HEK293 (cell line): ENCODE data around the gene CNDP2.

Experiments
- CTCF ChIA-PET: fragments of 350-600 bp; formaldehyde crosslinking; extraction: SDS; loops from one replicate; lab custom pipeline; 2021; ENCODE audit warnings: antibody characterized with exemption; lab: Yijun Ruan, JAX
- POLR2A ChIA-PET: fragments of 300-600 bp; formaldehyde crosslinking; extraction: SDS; loops from one replicate; lab custom pipeline; 2020; ENCODE audit warnings: antibody characterized with exemption, inconsistent platforms; lab: Yijun Ruan, JAX
- H3K27ac ChIP-seq: fragments of 200-500 bp; sonication (Bioruptor generic); 2 replicates; pipeline ENCODE4 v1.5.1; 2014; ENCODE audit warnings: low read depth, low read length, control low read depth, inconsistent platforms; ENCODE audit errors: extremely low read depth
- H3K36me3 ChIP-seq, 2 experiments: fragments of 200-500 bp in 1 of 2; sonication (Bioruptor generic) in 1 of 2; 1 replicate in 1 of 2; 2 replicates in 1 of 2; pipeline ENCODE4 v1.5.1; 2014 to 2017; ENCODE audit warnings: inconsistent platforms in 2 of 2, low read length in 2 of 2; ENCODE audit not compliant: control insufficient read depth in 2 of 2, insufficient read depth in 1 of 2
- H3K4me1 ChIP-seq: fragments of 200-500 bp; sonication (Bioruptor generic); 2 replicates; pipeline ENCODE4 v1.5.1; 2014; ENCODE audit warnings: mild to moderate bottlenecking, low read length, inconsistent platforms; ENCODE audit not compliant: control insufficient read depth, insufficient read depth
- H3K4me3 ChIP-seq: 2 replicates; pipeline ENCODE4 v1.5.1; 2011; ENCODE audit warnings: low read depth, mild to moderate bottlenecking, control low read depth, low read length, moderate library complexity
- H3K9me3 ChIP-seq: fragments of 200-500 bp; sonication (Bioruptor generic); 2 replicates; pipeline ENCODE4 v1.5.1; 2014; ENCODE audit warnings: low read depth, low read length, inconsistent platforms; ENCODE audit not compliant: control insufficient read depth, insufficient read depth
- AEBP2 ChIP-seq: fragments of 450-650 bp; formaldehyde crosslinking; IDR thresholded peaks from 2 replicates; pipeline ENCODE4 v1.5.1; 2016; ENCODE audit warnings: missing biosample characterization, missing genetic modification characterization, borderline replicate concordance
- BCL6B ChIP-seq: fragments of 450-650 bp; formaldehyde crosslinking; IDR thresholded peaks from 2 replicates; pipeline ENCODE4 v1.5.1; 2017; ENCODE audit warnings: missing biosample characterization, missing genetic modification characterization
- CTCF ChIP-seq: fragments of 450-650 bp; formaldehyde crosslinking; IDR thresholded peaks from 2 replicates; pipeline ENCODE4 v1.5.1; 2016; ENCODE audit warnings: missing biosample characterization, missing genetic modification characterization
- GLIS2 ChIP-seq: fragments of 450-650 bp; formaldehyde crosslinking; IDR thresholded peaks from 2 replicates; pipeline ENCODE4 v1.5.1; 2016; ENCODE audit warnings: missing biosample characterization, missing genetic modification characterization
- OSR2 ChIP-seq: fragments of 450-650 bp; formaldehyde crosslinking; IDR thresholded peaks from 2 replicates; pipeline ENCODE4 v1.5.1; 2016; ENCODE audit warnings: missing biosample characterization, missing genetic modification characterization
- PRDM10 ChIP-seq: fragments of 450-650 bp; formaldehyde crosslinking; IDR thresholded peaks from 2 replicates; pipeline ENCODE4 v1.5.1; 2016; ENCODE audit warnings: missing biosample characterization, missing genetic modification characterization
- REST ChIP-seq: fragments of 450-650 bp; formaldehyde crosslinking; IDR thresholded peaks from 2 replicates; pipeline ENCODE4 v1.5.1; 2016; ENCODE audit warnings: missing biosample characterization, missing genetic modification characterization
- YY1 ChIP-seq: fragments of 450-650 bp; formaldehyde crosslinking; IDR thresholded peaks from 2 replicates; pipeline ENCODE4 v1.5.1; 2018; ENCODE audit warnings: missing biosample characterization, missing genetic modification characterization
- ZBTB26 ChIP-seq: fragments of 450-650 bp; formaldehyde crosslinking; optimal IDR thresholded peaks from 2 replicates; pipeline ENCODE3; 2016; ENCODE audit warnings: missing biosample characterization, mild to moderate bottlenecking, missing genetic modification characterization
- ZBTB48 ChIP-seq: fragments of 450-650 bp; formaldehyde crosslinking; IDR thresholded peaks from 2 replicates; pipeline ENCODE4 v1.5.1; 2016; ENCODE audit warnings: missing biosample characterization, missing genetic modification characterization
- ZFP41 ChIP-seq: fragments of 450-650 bp; formaldehyde crosslinking; IDR thresholded peaks from 2 replicates; pipeline ENCODE4 v1.5.1; 2016; ENCODE audit warnings: missing biosample characterization, missing genetic modification characterization, borderline replicate concordance
- ZIC2 ChIP-seq: fragments of 450-650 bp; formaldehyde crosslinking; IDR thresholded peaks from 2 replicates; pipeline ENCODE4 v1.5.1; 2016; ENCODE audit warnings: missing biosample characterization, missing genetic modification characterization
- ZNF223 ChIP-seq: fragments of 450-650 bp; formaldehyde crosslinking; IDR thresholded peaks from 2 replicates; pipeline ENCODE4 v1.5.1; 2016; ENCODE audit warnings: missing biosample characterization, missing genetic modification characterization
- ZNF335 ChIP-seq: fragments of 450-650 bp; formaldehyde crosslinking; conservative IDR thresholded peaks from 2 replicates; pipeline ENCODE4 v1.5.1; 2016; ENCODE audit warnings: missing biosample characterization, missing genetic modification characterization
- ZNF580 ChIP-seq: fragments of 450-650 bp; formaldehyde crosslinking; IDR thresholded peaks from 2 replicates; pipeline ENCODE4 v1.5.1; 2016; ENCODE audit warnings: missing biosample characterization, missing genetic modification characterization
- ZNF600 ChIP-seq: fragments of 450-650 bp; formaldehyde crosslinking; IDR thresholded peaks from 2 replicates; pipeline ENCODE4 v1.5.1; 2016; ENCODE audit warnings: missing biosample characterization, missing genetic modification characterization
- ZNF701 ChIP-seq: fragments of 450-650 bp; formaldehyde crosslinking; IDR thresholded peaks from 2 replicates; pipeline ENCODE4 v1.5.1; 2016; ENCODE audit warnings: missing biosample characterization, missing genetic modification characterization
- ZNF76 ChIP-seq: fragments of 450-650 bp; formaldehyde crosslinking; IDR thresholded peaks from 2 replicates; pipeline ENCODE4; 2016; ENCODE audit warnings: low read depth, missing biosample characterization, missing genetic modification characterization, borderline replicate concordance

Gene CNDP2

GRCh38 chr18:74494514-74494913 lies 1.6 kb upstream of the CNDP2 start:
- no peak overlapping the region for H3K27ac ChIP-seq
- CTCF ChIA-PET: interaction anchor here (1.4 to 3.5 kb wide), 2 partner anchors 57 to 140 kb away, joined by 5 to 63 read pairs; no protein-coding TSS in a partner anchor

GRCh38 chr18:74496508-74497323 lies 553 bp downstream of the CNDP2 start:
- Histone ChIP-seq H3K27ac (peak overlapping the region; percentile 74; the same call in 1 of the 2 replicates), H3K36me3 (peaks cover 7 to 8% of the 10 kb centered on the region in 2 experiments; a peak in 2 of 3 replicates), H3K9me3 (no peaks in the 10 kb centered on the region), H3K4me3 (peak overlapping the region; percentile 84), H3K4me1 (0 out of 2 replicates have a peak, but pooled peaks cover 3% of the 10 kb centered on the region)
- POLR2A ChIA-PET: interaction anchor here (0.8 to 1.5 kb wide), 7 partner anchors 9 to 102 kb away, joined by 3 to 7 read pairs (median 3); no protein-coding TSS in a partner anchor
- CTCF ChIA-PET: interaction anchor here (1.1 to 1.7 kb wide), 3 partner anchors 18 to 143 kb away, joined by 3 to 5 read pairs (median 3); no protein-coding TSS in a partner anchor
- 0 out of 2 replicates have a peak, but pooled peaks have one; percentile 20 for TF ChIP-seq ZNF580 (tag by site-specific recombination)
- TF ChIP-seq ZIC2 (tag by site-specific recombination): peak; percentile 54; the same call in 1 of the 2 replicates
- no peak for TF ChIP-seq AEBP2
- peak; percentile 40; the same call in 1 of the 2 replicates for TF ChIP-seq ZNF600 (tag by site-specific recombination)
- TF ChIP-seq ZNF76 (tag by site-specific recombination): peak; percentile 8; the same call in 1 of the 2 replicates
- peak; percentile 56; the same call in 1 of the 2 replicates for TF ChIP-seq CTCF
- TF ChIP-seq ZNF335 (tag by site-specific recombination): peak; percentile 20
- TF ChIP-seq GLIS2 (tag by site-specific recombination): peak; percentile 84
- peak; percentile 96 for TF ChIP-seq ZBTB26
- TF ChIP-seq PRDM10 (tag by site-specific recombination): peak; percentile 87
- TF ChIP-seq ZBTB48 (tag by site-specific recombination): peak; percentile 83
- peak; percentile 66 for TF ChIP-seq YY1 (tag by site-specific recombination)
- TF ChIP-seq ZNF223 (tag by site-specific recombination): no peak
- peak; percentile 47; the same call in 1 of the 2 replicates for TF ChIP-seq REST
- TF ChIP-seq ZFP41 (tag by site-specific recombination): no peak
- TF ChIP-seq ZNF701 (tag by site-specific recombination): no peak
- no peak for TF ChIP-seq BCL6B (tag by site-specific recombination)

More at GRCh38 chr18:74494514-74494913, 1.6 kb upstream of the CNDP2 start:
- Histone ChIP-seq H3K36me3 (no peaks in the 10 kb centered on the region; a peak in 1 of 3 replicates), H3K4me1 (0 out of 2 replicates have a peak, but pooled peaks cover 3% of the 10 kb centered on the region)
- no peak for TF ChIP-seq OSR2 (tag by site-specific recombination)
- TF ChIP-seq, all 188 proteins: peak for 0
- H3K9me3 ChIP-seq: no peaks in the 10 kb centered on the region
- H3K4me3 ChIP-seq: no peak overlapping the region
- POLR2A ChIA-PET: no interaction called here
